GM19193 (cell line): ENCODE results near the gene PYGO1.

Source experiments
- POLR2A ChIP-seq: IDR thresholded peaks from 4 replicates; pipeline ENCODE4 v1.6.1; 2011; ENCODE audit not compliant: insufficient read depth, insufficient read length; ENCODE audit errors: extremely low read depth

Gene PYGO1

DNA sequence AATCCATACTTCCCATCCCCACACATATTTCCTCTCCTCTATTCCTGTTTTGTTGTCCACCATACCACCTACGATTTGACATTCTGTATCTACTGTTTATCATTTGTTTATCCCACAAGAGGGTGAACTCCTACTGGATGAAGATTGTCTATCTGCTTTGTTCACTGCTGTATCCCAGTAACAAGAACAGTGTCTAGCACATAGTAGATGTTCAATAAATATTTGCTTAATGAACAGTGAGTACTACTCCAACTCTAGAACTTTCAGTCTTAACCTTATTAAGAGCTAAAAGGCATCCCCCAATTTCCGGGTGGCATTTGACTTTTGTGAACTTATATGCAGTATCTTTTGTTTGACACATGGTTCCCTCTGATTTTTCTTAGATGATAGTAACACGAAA lies 1.3 kb downstream of the PYGO1 start:
- no peak for TF ChIP-seq POLR2A

- no peak for TF ChIP-seq POLR2A
Measured at GRCh38 chr15:55576943-55577342, 11.2 kb downstream of the PYGO1 start.

DNA sequence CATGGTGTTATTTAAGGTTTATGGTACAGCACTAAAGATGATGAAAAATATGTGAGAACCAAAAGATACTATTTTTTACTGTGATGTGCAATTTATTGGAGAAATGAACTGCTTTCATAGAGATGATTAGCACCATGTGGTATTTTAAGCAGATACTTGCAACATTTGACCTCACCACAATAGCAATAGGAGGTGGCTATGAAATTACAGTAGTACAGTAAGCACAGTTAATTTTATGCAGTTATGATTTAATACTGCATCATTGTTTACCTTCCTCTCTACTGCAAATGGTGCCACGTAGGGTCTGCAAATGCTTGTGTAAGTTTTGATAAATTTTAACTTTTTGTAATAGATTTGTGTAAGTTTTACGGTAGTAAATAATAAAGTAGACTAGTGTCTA lies 14.0 kb downstream of the PYGO1 start:
- no peak for TF ChIP-seq POLR2A

GRCh38 chr15:55573224-55573623 lies 14.9 kb downstream of the PYGO1 start:
- no peak for TF ChIP-seq POLR2A

- no peak for TF ChIP-seq POLR2A
Measured at GRCh38 chr15:55564347-55565145, 23.6 kb downstream of the PYGO1 start.

GRCh38 chr15:55562601-55563000 lies 25.5 kb downstream of the PYGO1 start:
- TF ChIP-seq POLR2A, result no peak

- TF ChIP-seq POLR2A, result no peak
Measured at GRCh38 chr15:55555089-55555488, 33.1 kb downstream of the PYGO1 start.

DNA sequence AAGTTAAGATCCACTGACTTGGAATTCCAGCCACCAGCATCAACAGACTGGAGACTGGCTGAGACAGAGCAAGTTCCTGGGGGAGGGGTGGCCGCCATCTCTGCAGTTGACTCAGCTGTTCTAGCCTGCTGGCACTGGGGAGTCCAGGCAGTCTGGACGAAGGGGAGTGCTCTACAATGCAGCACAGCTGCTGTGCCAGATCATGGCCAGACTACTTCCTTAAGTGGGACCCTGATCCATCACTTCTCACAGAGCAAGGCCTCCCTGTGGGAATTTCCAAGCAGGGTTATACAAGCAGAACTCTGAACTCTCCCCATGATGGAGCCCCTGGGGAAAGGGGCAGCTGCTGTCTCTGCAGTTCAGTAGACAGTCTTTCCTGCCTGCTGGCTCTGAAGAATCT lies 35.2 kb downstream of the PYGO1 start:
- TF ChIP-seq POLR2A, result no peak

DNA sequence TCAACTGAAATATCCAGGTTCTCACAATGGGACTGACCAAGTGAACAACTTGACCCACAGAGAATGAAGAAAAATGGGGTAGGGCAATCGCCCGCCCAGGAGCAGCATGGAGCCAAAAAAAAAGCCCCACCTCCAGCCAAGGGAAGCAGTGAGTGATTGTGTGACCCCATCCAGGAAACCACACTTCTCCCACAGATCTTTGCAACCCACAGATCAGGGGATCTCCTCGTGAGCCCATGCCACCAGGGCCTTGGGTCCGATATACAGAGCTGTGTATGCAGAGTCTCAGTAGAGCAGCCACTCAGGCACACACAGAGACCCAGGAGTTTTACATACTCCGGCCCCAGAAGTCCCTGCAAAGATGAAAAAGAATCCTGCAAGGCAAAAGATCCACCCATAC lies 35.7 kb downstream of the PYGO1 start:
- TF ChIP-seq POLR2A, result no peak

DNA sequence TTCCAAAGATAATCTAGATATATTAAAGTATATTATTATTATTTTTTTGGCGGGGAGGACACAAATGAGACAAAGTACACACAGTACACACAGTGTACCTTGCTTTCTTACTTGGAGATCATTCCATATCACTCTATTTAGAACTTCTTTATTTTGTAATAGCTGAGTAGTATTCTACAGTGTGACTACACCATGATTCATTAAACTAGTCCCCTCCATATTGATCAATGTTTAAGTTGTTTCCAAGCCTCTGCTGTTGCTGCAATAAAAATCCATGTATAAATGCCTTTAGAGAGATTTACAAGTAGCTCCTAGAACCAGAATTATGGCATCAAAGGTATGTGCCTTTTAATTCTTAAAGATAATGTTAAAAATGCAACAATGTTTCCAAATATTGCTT lies 38.8 kb downstream of the PYGO1 start:
- TF ChIP-seq POLR2A, result no peak

- no peak for TF ChIP-seq POLR2A
Measured at GRCh38 chr15:55546718-55547117, 41.4 kb downstream of the PYGO1 start.

DNA sequence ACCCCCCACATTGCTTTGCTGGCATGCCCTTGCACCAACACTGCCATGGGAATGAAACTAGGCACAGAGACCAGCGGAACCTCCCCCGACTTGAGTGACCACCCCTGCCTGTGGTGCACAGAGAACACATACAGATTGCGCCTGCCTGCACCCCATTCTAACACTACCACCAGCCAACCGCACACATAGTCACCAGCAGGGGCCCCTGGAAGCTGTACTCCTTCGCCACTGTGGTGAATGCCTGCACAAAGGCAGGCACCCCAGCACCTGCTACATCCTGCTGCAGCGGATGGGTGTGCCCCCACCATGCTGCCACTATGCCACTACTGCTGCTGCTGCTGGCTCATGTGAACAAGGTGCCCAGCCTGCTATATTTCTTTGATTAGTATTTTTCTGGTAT lies 52.7 kb downstream of the PYGO1 start:
- TF ChIP-seq POLR2A, result no peak

DNA sequence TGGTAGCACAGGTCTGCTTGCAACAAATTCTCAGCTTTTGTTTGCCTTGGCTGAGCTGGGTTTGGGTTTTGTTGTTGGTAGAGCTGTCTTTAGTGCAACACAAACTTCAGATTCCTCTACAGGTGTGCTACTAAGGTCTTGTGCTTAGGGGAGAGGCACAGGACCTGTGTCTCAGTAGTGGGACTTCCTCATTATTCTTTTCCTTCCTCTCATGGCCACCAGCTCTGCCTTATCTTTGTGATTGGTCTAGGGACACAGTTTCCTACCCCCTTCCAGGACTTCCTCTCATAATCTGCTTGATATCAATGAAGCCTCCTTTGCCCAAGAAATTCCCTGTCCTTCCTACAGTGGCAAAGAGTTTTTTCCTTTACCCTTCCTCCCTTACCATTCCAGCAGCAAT lies 55.2 kb downstream of the PYGO1 start:
- no peak for TF ChIP-seq POLR2A

GRCh38 chr15:55530861-55531313 lies 57.3 kb downstream of the PYGO1 start:
- no peak for TF ChIP-seq POLR2A

DNA sequence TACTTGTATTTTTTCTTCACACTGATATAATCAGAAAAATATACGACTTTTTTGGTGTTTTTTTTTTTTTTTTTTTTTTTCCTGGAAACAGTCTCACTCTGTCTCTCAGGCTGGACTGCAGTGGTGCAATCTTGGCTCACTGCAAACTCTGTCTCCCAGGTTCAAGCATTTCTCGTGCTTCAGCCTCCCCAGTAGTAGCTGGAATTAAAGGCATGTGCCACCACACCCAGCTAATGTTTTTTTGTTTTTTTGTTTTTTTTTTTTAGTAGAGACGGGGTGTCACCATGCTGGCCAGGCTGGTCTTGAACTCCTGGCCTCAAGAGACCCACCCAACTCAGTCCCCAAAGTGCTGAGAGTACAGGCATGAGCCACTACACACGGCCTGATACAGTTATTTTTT lies 59.3 kb downstream of the PYGO1 start:
- TF ChIP-seq POLR2A, result no peak

- TF ChIP-seq POLR2A, result no peak
Measured at GRCh38 chr15:55527150-55527549, 61.0 kb downstream of the PYGO1 start.

DNA sequence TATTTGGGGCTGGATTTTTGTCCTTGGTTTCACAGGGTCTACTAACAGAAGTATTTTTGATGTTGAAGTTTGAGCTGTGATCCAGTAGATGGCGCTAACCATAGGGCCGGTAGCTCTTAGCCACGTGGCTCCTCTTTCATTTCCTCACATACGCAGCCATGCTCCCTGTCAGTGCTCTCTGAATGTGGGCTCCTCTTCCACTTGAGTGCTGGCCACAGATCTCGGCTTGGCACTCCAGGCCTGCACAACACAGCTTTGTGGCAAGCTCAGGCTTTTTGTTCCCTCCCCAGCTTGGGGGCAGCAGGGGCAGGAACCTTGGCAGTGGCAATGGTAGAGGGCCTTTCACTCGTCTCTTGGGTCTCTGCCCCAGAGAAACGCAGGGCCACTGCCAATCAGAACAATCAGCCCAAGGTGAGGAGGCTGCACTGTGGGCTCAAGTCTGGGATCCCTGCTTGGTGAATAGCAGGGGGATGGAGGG lies 61.5 kb downstream of the PYGO1 start:
- TF ChIP-seq POLR2A, result no peak

DNA sequence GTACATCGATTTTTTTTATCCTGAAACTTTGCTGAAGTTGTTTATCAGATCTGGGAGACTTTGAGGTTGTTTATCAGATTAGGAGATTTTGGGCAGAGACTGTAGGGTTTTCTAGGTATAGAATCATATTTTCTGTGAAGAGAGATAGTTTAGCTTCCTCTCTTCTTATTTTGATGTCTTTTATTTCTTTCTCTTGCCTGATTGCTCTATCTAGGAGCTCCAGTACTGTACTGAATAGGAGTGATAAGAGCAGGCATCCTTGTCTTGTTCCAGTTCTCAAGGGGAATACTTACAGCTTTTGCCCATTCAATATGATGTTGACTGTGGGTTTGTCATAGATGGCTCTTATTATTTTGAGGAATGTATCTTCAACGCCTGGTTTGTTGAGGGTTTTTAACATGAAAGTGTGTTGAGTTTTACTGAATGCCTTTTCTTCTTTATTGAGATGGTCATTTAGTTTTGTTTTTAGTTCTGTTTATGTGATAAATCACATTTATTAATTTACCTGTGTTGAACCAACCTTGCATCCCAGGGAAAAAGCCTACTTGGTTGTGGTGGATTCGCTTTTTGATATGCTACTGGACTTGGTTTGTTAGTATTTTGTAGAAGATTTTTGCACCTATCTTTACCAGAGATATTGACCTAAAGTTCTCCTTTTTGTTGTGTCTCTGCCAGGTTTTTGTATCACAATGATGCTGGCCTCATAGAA lies 65.2 kb downstream of the PYGO1 start:
- TF ChIP-seq POLR2A, result no peak
